Bronchial epithelial cell (primary cell): ENCODE measurements around the gene JAZF1. TPM values are rescaled to one million over a fixed set of nuclear protein-coding genes. Genes with fewer than 3 reads are reported as not detected.

ENCODE experiments used
- DNase-seq: peaks from one replicate; pipeline ENCODE4 v3.0.0-alpha.2; 2010; ENCODE audit warnings: low read depth
- FAIRE-seq: peaks from 2 replicates; lab custom pipeline; 2011; peaks lifted over from hg19 to GRCh38; lab: Jason Lieb, UNC
- H3K27me3 ChIP-seq: 2 replicates; pipeline ENCODE4 v1.5.1; 2011; ENCODE audit warnings: low read length; ENCODE audit not compliant: control insufficient read depth, insufficient read depth
- H3K36me3 ChIP-seq: 2 replicates; pipeline ENCODE4 v1.5.1; 2011; ENCODE audit warnings: low read length; ENCODE audit not compliant: control insufficient read depth, insufficient read depth
- H3K4me3 ChIP-seq: 2 replicates; pipeline ENCODE4 v1.5.1; 2011; ENCODE audit warnings: mild to moderate bottlenecking, low read depth, low read length, control low read depth
- total RNA-seq: library from RNA; depleted of rRNA; stranded (reverse); fragments of >200 nt; gene quantifications from 2 replicates; pipeline ENCODE4 v1.2.1, GENCODE V29; 2014
- TF ChIP-seq, protein P1 (sequence below): IDR thresholded peaks from 2 replicates; pipeline ENCODE4 v1.5.1; 2011; ENCODE audit warnings: mild to moderate bottlenecking, moderate library complexity, low read length, control low read depth, inconsistent platforms; ENCODE audit not compliant: insufficient read depth, severe bottlenecking

Gene JAZF1
- total RNA-seq, 1 donor from 2014 or later = 1.1 TPM

GRCh38 chr7:28041508-28042314 lies 138.9 kb downstream of the JAZF1 start:
- TF ChIP-seq, protein P1, sequence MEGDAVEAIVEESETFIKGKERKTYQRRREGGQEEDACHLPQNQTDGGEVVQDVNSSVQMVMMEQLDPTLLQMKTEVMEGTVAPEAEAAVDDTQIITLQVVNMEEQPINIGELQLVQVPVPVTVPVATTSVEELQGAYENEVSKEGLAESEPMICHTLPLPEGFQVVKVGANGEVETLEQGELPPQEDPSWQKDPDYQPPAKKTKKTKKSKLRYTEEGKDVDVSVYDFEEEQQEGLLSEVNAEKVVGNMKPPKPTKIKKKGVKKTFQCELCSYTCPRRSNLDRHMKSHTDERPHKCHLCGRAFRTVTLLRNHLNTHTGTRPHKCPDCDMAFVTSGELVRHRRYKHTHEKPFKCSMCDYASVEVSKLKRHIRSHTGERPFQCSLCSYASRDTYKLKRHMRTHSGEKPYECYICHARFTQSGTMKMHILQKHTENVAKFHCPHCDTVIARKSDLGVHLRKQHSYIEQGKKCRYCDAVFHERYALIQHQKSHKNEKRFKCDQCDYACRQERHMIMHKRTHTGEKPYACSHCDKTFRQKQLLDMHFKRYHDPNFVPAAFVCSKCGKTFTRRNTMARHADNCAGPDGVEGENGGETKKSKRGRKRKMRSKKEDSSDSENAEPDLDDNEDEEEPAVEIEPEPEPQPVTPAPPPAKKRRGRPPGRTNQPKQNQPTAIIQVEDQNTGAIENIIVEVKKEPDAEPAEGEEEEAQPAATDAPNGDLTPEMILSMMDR = no peak
- FAIRE-seq (no peak), DNase-seq (peak; percentile 42)
- Histone ChIP-seq H3K4me3 (no peak overlapping the region), H3K27me3 (no peaks in the 10 kb centered on the region), H3K36me3 (no peaks in the 10 kb centered on the region)

DNA sequence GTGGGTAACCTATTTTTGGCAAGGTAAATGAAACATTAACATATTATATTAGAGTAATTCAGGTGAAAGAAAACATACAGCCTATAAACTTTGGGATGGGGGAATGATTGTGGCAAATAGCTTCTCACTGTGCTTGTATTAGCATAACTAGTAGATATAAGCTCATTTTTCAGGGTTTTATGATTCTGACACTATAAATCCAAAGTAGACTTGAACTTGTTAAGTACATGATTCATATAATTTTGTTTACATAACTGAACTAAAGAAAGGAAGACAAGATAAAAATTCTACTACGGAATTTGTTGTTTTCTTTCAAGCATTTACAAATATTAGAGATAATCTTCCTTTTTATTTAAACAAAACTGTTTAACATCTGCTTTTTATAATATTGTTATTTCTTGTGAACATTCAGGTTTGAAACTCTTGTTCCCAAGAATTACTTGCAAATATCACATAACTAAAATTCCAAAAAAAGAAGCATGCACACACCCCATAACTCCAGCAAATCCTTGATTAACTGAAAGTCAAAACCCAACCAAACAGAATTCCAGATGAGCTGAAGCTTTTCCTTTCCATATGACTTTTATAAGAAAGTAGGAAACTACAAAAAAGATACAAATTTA lies 142.3 kb downstream of the JAZF1 start:
- TF ChIP-seq, protein P1 = no peak
- Histone ChIP-seq H3K36me3 (no peaks in the 10 kb centered on the region), H3K27me3 (no peaks in the 10 kb centered on the region), H3K4me3 (no peak overlapping the region)
- peak; percentile 7 for DNase-seq
- FAIRE-seq = no peak

DNA sequence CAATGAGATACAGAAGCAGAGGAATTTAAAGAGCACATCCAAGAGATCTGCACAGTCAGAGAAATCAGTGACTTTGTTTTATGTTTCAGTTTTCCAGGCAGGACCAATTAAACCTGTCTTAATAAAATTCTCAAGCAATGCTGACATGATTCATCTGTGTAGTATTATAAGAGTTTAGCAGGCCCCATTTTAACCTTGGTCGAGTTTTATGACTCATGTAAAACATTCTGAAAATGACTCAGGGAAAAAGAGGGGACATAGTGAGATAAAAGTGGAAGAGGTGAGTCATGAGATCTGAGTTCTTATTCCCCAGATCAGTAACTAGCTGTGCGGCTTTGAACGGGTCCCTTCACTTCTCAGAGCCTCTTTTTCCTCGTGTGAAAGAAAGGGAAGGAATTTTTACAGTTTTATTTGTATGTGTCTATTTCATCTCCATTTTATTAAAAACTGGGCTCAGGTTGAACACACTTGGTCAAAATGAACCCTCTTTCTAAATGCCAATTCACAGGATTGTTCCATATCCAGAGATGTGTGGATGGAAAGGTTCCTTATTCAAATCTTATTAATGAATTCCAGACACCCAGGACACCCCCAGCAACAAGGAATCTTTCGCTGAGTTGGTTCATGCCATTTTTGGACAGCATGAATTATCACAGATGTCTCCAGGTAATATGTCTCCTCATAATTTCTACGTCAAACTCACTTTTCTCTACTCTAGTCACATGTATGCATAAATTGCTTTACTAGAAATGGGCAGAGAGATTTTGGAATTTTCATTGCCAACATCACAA lies 143.2 kb downstream of the JAZF1 start:
- Histone ChIP-seq H3K27me3 (no peaks in the 10 kb centered on the region), H3K4me3 (no peak overlapping the region), H3K36me3 (no peaks in the 10 kb centered on the region)
- TF ChIP-seq, protein P1 = no peak
- peak; percentile 98 for DNase-seq
- FAIRE-seq = no peak

DNA sequence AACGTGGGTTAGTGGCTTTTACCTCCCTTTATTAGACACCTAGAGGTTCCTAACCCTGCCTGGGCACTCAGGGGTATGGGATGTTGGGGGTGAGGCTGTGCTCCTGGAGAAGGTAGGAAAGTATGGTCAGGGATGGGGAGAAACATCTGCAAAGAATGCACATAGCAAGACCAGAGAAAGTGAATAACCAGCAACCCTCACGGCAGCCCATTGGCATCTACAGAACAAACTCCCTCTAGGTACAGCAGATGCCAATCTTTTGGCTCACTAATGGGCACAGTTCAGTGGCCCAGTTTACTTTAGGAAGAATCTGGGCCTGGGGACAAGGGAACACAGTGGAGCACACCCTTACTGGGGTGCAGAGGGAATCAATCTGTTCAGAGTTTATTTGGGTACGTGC lies 143.9 kb downstream of the JAZF1 start:
- Histone ChIP-seq H3K4me3 (no peak overlapping the region), H3K27me3 (no peaks in the 10 kb centered on the region), H3K36me3 (no peaks in the 10 kb centered on the region)
- TF ChIP-seq, protein P1 = no peak
- FAIRE-seq (no peak), DNase-seq (no peak)

GRCh38 chr7:28033386-28033785 lies 147.2 kb downstream of the JAZF1 start:
- Histone ChIP-seq H3K36me3 (no peaks in the 10 kb centered on the region), H3K4me3 (no peak overlapping the region), H3K27me3 (no peaks in the 10 kb centered on the region)
- peak; percentile 22 for DNase-seq
- FAIRE-seq = no peak
- TF ChIP-seq, protein P1 = no peak
